PC-9 (cell line): ENCODE results near the gene OR52N5. TPM values are rescaled to one million over a fixed set of nuclear protein-coding genes. Genes with fewer than 3 reads are reported as not detected.

Experiments used
- BruUV-seq: library from RNA; stranded (reverse); fragments of 400-500 nt; replicated peaks from 2 replicates; lab custom pipeline; 2021; lab: Mats Ljungman, UMichigan
- CTCF ChIA-PET: fragments of 300-600 bp; sonication (Branson Sonifier 250); formaldehyde crosslinking; loops from one replicate; lab custom pipeline; 2022; ENCODE audit warnings: antibody characterized with exemption; lab: Charles Lee
- POLR2A ChIA-PET: fragments of 300-600 bp; sonication (Branson Sonifier 250); formaldehyde crosslinking; loops from one replicate; lab custom pipeline; 2022; ENCODE audit warnings: antibody characterized with exemption; ENCODE audit not compliant: unreplicated experiment; lab: Charles Lee
- DNase-seq, 2 experiments: peaks; one replicate each; pipeline versions ENCODE4 v3.0.0 to v3.0.0-alpha.2; 2015 to 2022; ENCODE audit warnings: mixed read lengths in 1 of 2
- H2AFZ ChIP-seq: fragments of 200-600 bp; sonication (generic); 2 replicates; pipeline ENCODE4 v1.8.1; 2017; ENCODE audit warnings: antibody characterized with exemption
- H3F3A ChIP-seq: fragments of 200-600 bp; sonication (generic); 2 replicates; pipeline ENCODE4 v1.8.1; 2017; ENCODE audit warnings: antibody characterized with exemption, mild to moderate bottlenecking, low read depth; ENCODE audit not compliant: insufficient read depth
- H3K27ac ChIP-seq: fragments of 200-600 bp; sonication (generic); 2 replicates; pipeline ENCODE4 v1.6.1; 2016; ENCODE audit warnings: mixed run types
- H3K27me3 ChIP-seq: fragments of 200-600 bp; sonication (generic); 2 replicates; pipeline ENCODE4 v1.6.1; 2016; ENCODE audit warnings: low read depth, mixed run types; ENCODE audit not compliant: insufficient read depth
- H3K36me3 ChIP-seq: fragments of 200-600 bp; sonication (generic); 2 replicates; pipeline ENCODE4 v1.6.1; 2016; ENCODE audit warnings: low read depth, mixed run types
- H3K4me1 ChIP-seq: fragments of 200-600 bp; sonication (generic); replicated peaks from 2 replicates; pipeline ENCODE4 v1.6.1; 2016; ENCODE audit warnings: mixed run types; ENCODE audit not compliant: insufficient read depth
- H3K4me2 ChIP-seq: fragments of 200-600 bp; sonication (generic); 2 replicates; pipeline ENCODE4 v1.6.1; 2017; ENCODE audit warnings: mixed run types
- H3K4me3 ChIP-seq: fragments of 200-600 bp; sonication (generic); 2 replicates; pipeline ENCODE4 v1.6.1; 2016; ENCODE audit warnings: mixed run types
- H3K79me2 ChIP-seq: fragments of 200-600 bp; sonication (generic); 2 replicates; pipeline ENCODE4 v1.6.1; 2017; ENCODE audit warnings: low read depth, mixed run types
- H3K9me2 ChIP-seq: fragments of 200-600 bp; sonication (generic); 2 replicates; pipeline ENCODE4 v1.8.1; 2017; ENCODE audit warnings: mild to moderate bottlenecking; ENCODE audit not compliant: insufficient read depth
- H3K9me3 ChIP-seq: fragments of 200-600 bp; sonication (generic); 2 replicates; pipeline ENCODE4 v1.8.1; 2016; ENCODE audit warnings: low read depth; ENCODE audit not compliant: insufficient read depth
- H4K20me1 ChIP-seq: fragments of 200-600 bp; sonication (generic); 2 replicates; pipeline ENCODE4 v1.8.1; 2017; ENCODE audit not compliant: insufficient read depth
- EZH2 ChIP-seq: fragments of 200-600 bp; sonication (generic); IDR thresholded peaks from 2 replicates; pipeline ENCODE4 v1.8.0; 2017; ENCODE audit warnings: antibody characterized with exemption, low read depth
- intact Hi-C: fragments of 100-400 bp; cut with micrococcal nuclease; formaldehyde crosslinking; loops from one replicate; pipeline ENCODE4 v1.10.0; 2022; ENCODE audit not compliant: unreplicated experiment
- total RNA-seq: library from RNA; stranded (reverse); gene quantifications from 2 replicates; pipeline ENCODE4 v1.2.3, GENCODE V29; 2021
- TF ChIP-seq, protein P1 (sequence below): fragments of 200-600 bp; sonication (generic); conservative IDR thresholded peaks from 2 replicates; pipeline ENCODE4 v1.6.1; 2017; ENCODE audit warnings: mixed run types, antibody characterized with exemption, mild to moderate bottlenecking, moderate library complexity

OR52N5 gene
- total RNA-seq, 1 experiment from 2014 or later: not detected

GRCh38 chr11:5796541-5796940 is 13.4 kb upstream of the OR52N5 start:
- Histone ChIP-seq H3K4me1 (no peaks in the 10 kb centered on the region), H3K36me3 (no peaks in the 10 kb centered on the region), H4K20me1 (no peaks in the 10 kb centered on the region), H3K9me3 (no peaks in the 10 kb centered on the region), H3K27me3 (no peaks in the 10 kb centered on the region), H3K79me2 (no peaks in the 10 kb centered on the region), H3K9me2 (no peaks in the 10 kb centered on the region), H3K4me2 (no peak overlapping the region), H3F3A (no peaks in the 10 kb centered on the region), H2AFZ (no peak overlapping the region), H3K4me3 (no peak overlapping the region), H3K27ac (no peak overlapping the region)
- CTCF ChIA-PET: no interaction called here
- intact Hi-C loops: no loop called here
- no peak for DNase-seq
- BruUV-seq: no TSS peak
- no peak for TF ChIP-seq EZH2
- TF ChIP-seq, protein P1, sequence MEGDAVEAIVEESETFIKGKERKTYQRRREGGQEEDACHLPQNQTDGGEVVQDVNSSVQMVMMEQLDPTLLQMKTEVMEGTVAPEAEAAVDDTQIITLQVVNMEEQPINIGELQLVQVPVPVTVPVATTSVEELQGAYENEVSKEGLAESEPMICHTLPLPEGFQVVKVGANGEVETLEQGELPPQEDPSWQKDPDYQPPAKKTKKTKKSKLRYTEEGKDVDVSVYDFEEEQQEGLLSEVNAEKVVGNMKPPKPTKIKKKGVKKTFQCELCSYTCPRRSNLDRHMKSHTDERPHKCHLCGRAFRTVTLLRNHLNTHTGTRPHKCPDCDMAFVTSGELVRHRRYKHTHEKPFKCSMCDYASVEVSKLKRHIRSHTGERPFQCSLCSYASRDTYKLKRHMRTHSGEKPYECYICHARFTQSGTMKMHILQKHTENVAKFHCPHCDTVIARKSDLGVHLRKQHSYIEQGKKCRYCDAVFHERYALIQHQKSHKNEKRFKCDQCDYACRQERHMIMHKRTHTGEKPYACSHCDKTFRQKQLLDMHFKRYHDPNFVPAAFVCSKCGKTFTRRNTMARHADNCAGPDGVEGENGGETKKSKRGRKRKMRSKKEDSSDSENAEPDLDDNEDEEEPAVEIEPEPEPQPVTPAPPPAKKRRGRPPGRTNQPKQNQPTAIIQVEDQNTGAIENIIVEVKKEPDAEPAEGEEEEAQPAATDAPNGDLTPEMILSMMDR: no peak
- POLR2A ChIA-PET: no interaction called here

DNA sequence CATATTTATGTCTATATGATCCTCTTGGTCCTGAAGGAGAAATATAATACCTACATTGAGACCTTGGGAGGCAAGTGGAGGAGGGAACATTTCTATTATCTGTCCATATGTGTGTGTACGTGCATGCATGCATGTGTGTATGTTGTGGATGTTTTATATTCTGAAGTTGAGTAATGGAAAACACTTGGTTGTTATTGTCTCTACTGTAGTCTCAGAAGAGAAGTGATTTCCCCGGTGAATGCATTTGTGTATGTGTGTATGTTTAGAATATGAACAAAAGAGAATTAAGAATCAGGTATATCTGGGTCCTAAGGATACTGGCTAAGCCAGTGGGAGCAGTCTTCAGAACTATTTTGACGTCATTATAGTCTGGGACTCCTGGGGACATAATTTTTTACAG is 8.0 kb upstream of the OR52N5 start, which contains the start of gene OR52N1:
Gene OR52N1 (minus strand): TSS at position 101 of the 400 bp plus-strand sequence. CDS start 2,449 bp downstream, outside the sequence.
- H3K27ac ChIP-seq: no peak within 1 kb of the TSS
- POLR2A ChIA-PET: no interaction called here
- BruUV-seq: no TSS peak
- H3K9me2 ChIP-seq: no peaks in the 10 kb centered on the region
- no peaks in the 10 kb centered on the region for H3K27me3 ChIP-seq
- H3F3A ChIP-seq: no peaks in the 10 kb centered on the region
- H2AFZ ChIP-seq: no peak within 1 kb of the TSS
- no peaks in the 10 kb centered on the region for H3K9me3 ChIP-seq
- DNase-seq: no peak
- no peaks in the 10 kb centered on the region for H3K36me3 ChIP-seq
- no peaks in the 10 kb centered on the region for H3K4me1 ChIP-seq
- H3K4me2 ChIP-seq: no peak within 1 kb of the TSS
- intact Hi-C loops: no loop called here
- CTCF ChIA-PET: interaction anchor here (0.7 kb wide), 1 partner anchor 604 kb away, joined by 3 read pairs; no protein-coding TSS in a partner anchor
- H3K79me2 ChIP-seq: no peaks in the 10 kb centered on the region
- H3K4me3 ChIP-seq: no peak within 1 kb of the TSS
- H4K20me1 ChIP-seq: no peaks in the 10 kb centered on the region
- TF ChIP-seq, protein P1: no peak
- no peak for TF ChIP-seq EZH2

DNA sequence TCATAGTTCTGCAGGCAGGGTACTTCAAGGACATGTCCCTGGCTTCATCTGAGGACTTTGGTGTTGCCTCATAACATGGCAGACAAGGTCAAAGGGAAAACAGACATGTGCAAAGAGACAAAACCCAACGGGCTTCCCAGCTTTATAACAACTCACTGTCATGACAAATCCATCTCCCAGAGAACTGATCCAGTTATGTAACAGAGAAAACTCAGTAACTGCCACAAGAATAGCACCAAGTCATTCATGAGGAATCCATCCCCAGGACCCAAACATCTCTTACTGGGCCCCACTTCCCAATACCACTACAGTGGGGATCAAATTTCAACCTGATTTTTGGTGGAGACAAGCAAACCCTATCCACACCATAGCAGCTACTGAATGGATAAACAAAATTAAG is 16.1 kb downstream of the OR52N5 start:
- Histone ChIP-seq H3K27ac (no peak overlapping the region), H3K9me3 (no peaks in the 10 kb centered on the region), H3K27me3 (no peaks in the 10 kb centered on the region), H3K4me1 (no peaks in the 10 kb centered on the region), H3F3A (no peaks in the 10 kb centered on the region), H3K4me3 (no peak overlapping the region), H4K20me1 (no peaks in the 10 kb centered on the region), H3K79me2 (no peaks in the 10 kb centered on the region), H3K4me2 (no peak overlapping the region), H2AFZ (no peak overlapping the region), H3K36me3 (no peaks in the 10 kb centered on the region), H3K9me2 (no peaks in the 10 kb centered on the region)
- ChIA-PET POLR2A (no interaction called here), CTCF (no interaction called here)
- no peak for DNase-seq
- no peak for TF ChIP-seq EZH2
- TF ChIP-seq, protein P1: no peak
- intact Hi-C loops: no loop called here
- no TSS peak for BruUV-seq
